CD14-positive monocyte (primary cell): ENCODE data around the gene FAM24A. TPM values are rescaled to one million over a fixed set of nuclear protein-coding genes. Genes with fewer than 3 reads are reported as not detected.
A peak's percentile ranks its signal among the peaks of the same experiment; 100 is the strongest.

Experiments
- DNase-seq, 3 donors: peaks; one replicate each; pipeline ENCODE4 v3.0.0-alpha.2; 2011 to 2022
- H2AFZ ChIP-seq: 2 replicates; pipeline ENCODE4 v1.6.0; 2012; ENCODE audit warnings: mild to moderate bottlenecking, low read depth, low read length, inconsistent platforms; ENCODE audit not compliant: insufficient read depth, poor library complexity, severe bottlenecking
- H3K27ac ChIP-seq, 2 donors: 1 replicate in 1 of 2; 2 replicates in 1 of 2; pipeline ENCODE4 v1.5.1; 2012 to 2013; ENCODE audit warnings: low read length in 2 of 2, control low read depth in 1 of 2, inconsistent platforms in 1 of 2, low read depth in 1 of 2, mild to moderate bottlenecking in 1 of 2
- H3K27me3 ChIP-seq, 2 donors: one replicate each; pipeline versions ENCODE4 v1.6.0 to v1.6.1; 2011 to 2013; ENCODE audit warnings: low read length in 2 of 2; ENCODE audit not compliant: control insufficient read depth in 2 of 2, insufficient read depth in 2 of 2
- H3K36me3 ChIP-seq, 2 donors: replicated peaks in 1 of 2; 1 replicate in 1 of 2; 2 replicates in 1 of 2; pipeline versions ENCODE4 v1.5.1 to v1.6.1; 2012 to 2013; ENCODE audit warnings: low read length in 2 of 2, control low read depth in 1 of 2, inconsistent platforms in 1 of 2, mild to moderate bottlenecking in 1 of 2; ENCODE audit not compliant: insufficient read depth in 2 of 2, control insufficient read depth in 1 of 2
- H3K4me1 ChIP-seq, 2 donors: 1 replicate in 1 of 2; 2 replicates in 1 of 2; pipeline versions ENCODE4 v1.5.1 to v1.6.1; 2012 to 2013; ENCODE audit warnings: low read length in 2 of 2, control low read depth in 1 of 2, inconsistent platforms in 1 of 2, mild to moderate bottlenecking in 1 of 2, moderate library complexity in 1 of 2; ENCODE audit not compliant: insufficient read depth in 2 of 2, control insufficient read depth in 1 of 2
- H3K4me2 ChIP-seq: replicated peaks from 2 replicates; pipeline ENCODE3; 2012; ENCODE audit warnings: low read length, moderate library complexity, mild to moderate bottlenecking; ENCODE audit not compliant: poor library complexity, severe bottlenecking; ENCODE audit errors: extremely low read depth
- H3K4me3 ChIP-seq, 3 experiments: fragments of 200-600 bp in 1 of 3; sonication (generic) in 1 of 3; replicated peaks in 1 of 3; 1 replicate in 2 of 3; 2 replicates in 1 of 3; pipeline ENCODE4 v1.5.1; 2011 to 2013; ENCODE audit warnings: low read length in 3 of 3, mild to moderate bottlenecking in 3 of 3, control low read depth in 2 of 3, low read depth in 2 of 3, inconsistent platforms in 1 of 3, moderate library complexity in 1 of 3
- H3K79me2 ChIP-seq: 2 replicates; pipeline ENCODE4 v1.6.0; 2012; ENCODE audit warnings: mild to moderate bottlenecking, control low read depth, inconsistent platforms, low read length, moderate library complexity; ENCODE audit not compliant: insufficient read depth
- H3K9ac ChIP-seq: 2 replicates; pipeline ENCODE4 v1.6.0; 2017; ENCODE audit warnings: low read length, mild to moderate bottlenecking; ENCODE audit not compliant: insufficient read depth, poor library complexity, severe bottlenecking
- H3K9me3 ChIP-seq, 2 donors: replicated peaks in 1 of 2; 1 replicate in 1 of 2; 2 replicates in 1 of 2; pipeline versions ENCODE4 v1.5.1 to v1.6.1; 2012 to 2013; ENCODE audit warnings: low read length in 2 of 2, control low read depth in 1 of 2; ENCODE audit not compliant: control insufficient read depth in 1 of 2, insufficient read depth in 1 of 2
- H4K20me1 ChIP-seq: 2 replicates; pipeline ENCODE4 v1.6.0; 2012; ENCODE audit warnings: mild to moderate bottlenecking, low read length, control low read depth, moderate library complexity; ENCODE audit not compliant: insufficient read depth
- H3K27ac Mint-ChIP-seq, 7 donors: one replicate each; pipeline ENCODE4 v1.8.0; 2020; ENCODE audit warnings: mild to moderate bottlenecking in 7 of 7, mixed read lengths in 7 of 7, moderate library complexity in 6 of 7, inconsistent platforms in 2 of 7
- H3K27me3 Mint-ChIP-seq, 3 donors: one replicate each; pipeline ENCODE4 v1.8.0; 2021 to 2022; ENCODE audit warnings: low read depth in 3 of 3, mild to moderate bottlenecking in 3 of 3, mixed read lengths in 3 of 3, moderate library complexity in 3 of 3, inconsistent platforms in 1 of 3
- H3K36me3 Mint-ChIP-seq, 2 donors: one replicate each; pipeline ENCODE4 v1.8.0; 2020; ENCODE audit warnings: mixed read lengths in 2 of 2, inconsistent platforms in 1 of 2, mild to moderate bottlenecking in 1 of 2
- H3K4me1 Mint-ChIP-seq: one replicate; pipeline ENCODE4 v1.8.0; 2020; ENCODE audit warnings: mild to moderate bottlenecking, mixed read lengths
- H3K4me3 Mint-ChIP-seq, 2 donors: one replicate each; pipeline ENCODE4 v1.8.0; 2020; ENCODE audit warnings: mild to moderate bottlenecking in 2 of 2, mixed read lengths in 2 of 2, moderate library complexity in 1 of 2
- H3K9me3 Mint-ChIP-seq, 7 donors: one replicate each; pipeline ENCODE4 v1.8.0; 2020 to 2022; ENCODE audit warnings: mixed read lengths in 7 of 7, mild to moderate bottlenecking in 6 of 7, moderate library complexity in 6 of 7, inconsistent platforms in 2 of 7
- WGBS: methylation state at CpG from one replicate; pipeline ENCODE4 v1.1.5; 2013; ENCODE audit warnings: missing lambda C conversion rate; ENCODE audit not compliant: insufficient coverage; 5-methylcytosine and 5-hydroxymethylcytosine counted together
- intact Hi-C, 2 donors: fragments of 100-400 bp; cut with micrococcal nuclease; formaldehyde crosslinking; loops; one replicate each; pipeline versions ENCODE4 v1.15.0 to v1.15.1; 2023
- polyA plus RNA-seq, 3 donors: library from polyadenylated mRNA; depleted of rRNA in 1 of 3; unstranded in 2 of 3; stranded (reverse) in 1 of 3; fragments of 300-500 nt in 2 of 3; fragments of >200 nt in 1 of 3; fragmentation: Illumina TruSeq in 2 of 3; gene quantifications; 1 replicate in 2 of 3; 2 replicates in 1 of 3; pipeline ENCODE4 v1.2.3, GENCODE V29; 2012 to 2021
- TF ChIP-seq, protein P1 (sequence below): fragments of 200-600 bp; IDR thresholded peaks from one replicate; pipeline ENCODE4 v1.8.0; 2022; ENCODE audit warnings: antibody characterized with exemption, mild to moderate bottlenecking

Gene FAM24A
- polyA plus RNA-seq, 3 donors: not detected

DNA sequence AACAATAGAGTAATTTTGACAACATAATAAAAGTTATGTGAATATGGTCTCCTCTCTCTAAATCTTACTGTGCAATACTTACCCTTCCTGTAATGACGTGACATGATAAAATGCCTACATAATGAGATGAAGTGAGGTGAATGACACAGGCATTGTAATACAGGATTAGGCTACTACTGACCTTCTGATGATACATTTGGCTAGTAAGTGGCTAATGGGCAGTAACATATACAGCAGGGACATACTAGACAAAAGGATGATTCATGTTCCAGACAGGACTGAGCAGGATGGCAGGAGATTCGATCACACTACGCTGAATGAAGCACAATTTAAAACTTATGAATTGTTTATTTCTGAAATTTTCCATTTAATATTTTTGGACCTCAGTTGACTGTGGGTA is 38.9 kb downstream of the FAM24A start:
- Histone ChIP-seq H3K9ac (no peak overlapping the region), H4K20me1 (no peaks in the 10 kb centered on the region), H3K4me1 (peaks cover 7 to 12% of the 10 kb centered on the region in 2 donors), H3K36me3 (peaks cover 27 to 45% of the 10 kb centered on the region in 2 donors), H3K27ac (no peak overlapping the region), H3K9me3 (no peaks in the 10 kb centered on the region), H3K4me2 (no peak overlapping the region), H2AFZ (no peak overlapping the region), H3K27me3 (no peaks in the 10 kb centered on the region), H3K4me3 (no peak overlapping the region), H3K79me2 (peaks cover 5% of the 10 kb centered on the region)
- H3K27me3 Mint-ChIP-seq: peaks cover 0 to 2% (median 0%) of the 10 kb centered on the region in 3 donors
- peaks cover 14% of the 10 kb centered on the region for H3K4me1 Mint-ChIP-seq
- intact Hi-C loops: no loop called here
- no peak overlapping the region for H3K4me3 Mint-ChIP-seq
- DNase-seq: no peak
- peaks cover 37 to 40% of the 10 kb centered on the region in 2 donors for H3K36me3 Mint-ChIP-seq
- H3K27ac Mint-ChIP-seq: no peak overlapping the region
- H3K9me3 Mint-ChIP-seq: peaks cover 0 to 2% (median 2%) of the 10 kb centered on the region in 7 donors
- WGBS: no CpG with 5 or more reads among the region's 3 CpGs
- TF ChIP-seq, protein P1, sequence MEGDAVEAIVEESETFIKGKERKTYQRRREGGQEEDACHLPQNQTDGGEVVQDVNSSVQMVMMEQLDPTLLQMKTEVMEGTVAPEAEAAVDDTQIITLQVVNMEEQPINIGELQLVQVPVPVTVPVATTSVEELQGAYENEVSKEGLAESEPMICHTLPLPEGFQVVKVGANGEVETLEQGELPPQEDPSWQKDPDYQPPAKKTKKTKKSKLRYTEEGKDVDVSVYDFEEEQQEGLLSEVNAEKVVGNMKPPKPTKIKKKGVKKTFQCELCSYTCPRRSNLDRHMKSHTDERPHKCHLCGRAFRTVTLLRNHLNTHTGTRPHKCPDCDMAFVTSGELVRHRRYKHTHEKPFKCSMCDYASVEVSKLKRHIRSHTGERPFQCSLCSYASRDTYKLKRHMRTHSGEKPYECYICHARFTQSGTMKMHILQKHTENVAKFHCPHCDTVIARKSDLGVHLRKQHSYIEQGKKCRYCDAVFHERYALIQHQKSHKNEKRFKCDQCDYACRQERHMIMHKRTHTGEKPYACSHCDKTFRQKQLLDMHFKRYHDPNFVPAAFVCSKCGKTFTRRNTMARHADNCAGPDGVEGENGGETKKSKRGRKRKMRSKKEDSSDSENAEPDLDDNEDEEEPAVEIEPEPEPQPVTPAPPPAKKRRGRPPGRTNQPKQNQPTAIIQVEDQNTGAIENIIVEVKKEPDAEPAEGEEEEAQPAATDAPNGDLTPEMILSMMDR: no peak

DNA sequence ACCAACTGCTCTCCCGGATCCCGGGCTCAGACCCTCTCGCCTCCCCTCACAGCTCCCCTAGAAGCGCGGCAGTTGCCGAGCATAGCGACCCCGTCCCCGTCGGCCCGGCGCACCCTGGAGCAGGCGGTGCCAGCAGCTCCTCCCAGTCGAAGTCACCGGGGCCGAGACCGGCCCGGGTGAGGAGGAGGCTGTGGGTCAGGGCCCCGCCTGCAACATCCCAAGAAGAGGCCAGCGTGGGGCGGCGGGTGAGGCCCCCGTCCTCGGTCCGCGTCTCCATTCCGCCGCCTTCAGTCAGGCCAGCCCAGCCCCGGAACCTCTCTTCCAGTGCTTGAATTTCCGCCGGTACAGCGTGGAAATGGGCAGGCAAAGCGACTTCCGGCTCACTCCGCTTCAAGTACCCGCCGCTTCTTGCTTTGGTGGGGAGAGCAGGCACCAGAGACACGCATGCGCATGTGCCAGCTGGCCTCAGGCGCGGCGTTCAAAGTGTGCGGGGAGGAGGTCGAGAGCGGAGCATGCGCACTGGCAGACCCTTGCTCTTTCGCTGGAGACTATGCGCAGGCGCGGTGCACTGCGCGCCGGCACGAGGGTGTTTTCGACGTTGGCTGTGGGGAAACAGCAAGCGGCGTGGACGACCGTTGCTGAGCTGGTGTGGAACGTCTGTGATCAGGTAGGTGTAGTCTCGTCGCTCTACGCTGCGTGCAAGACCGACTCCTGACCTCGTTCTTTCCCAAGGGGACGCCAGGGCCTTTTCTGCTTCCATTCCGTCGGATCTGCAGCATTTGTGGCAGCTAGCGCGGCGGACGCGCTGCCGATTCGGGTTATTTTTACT is 43.7 kb downstream of the FAM24A start, which contains the start of gene C10orf88:
Gene C10orf88 (minus strand): TSS at position 326 of the 829 bp plus-strand sequence. CDS start 49 bp downstream, at position 277.
- TF ChIP-seq, protein P1: no peak

More for the DNA sequence above, 43.7 kb downstream of the FAM24A start, which contains the start of gene C10orf88:
- peaks cover 2 to 16% of the 10 kb centered on the region in 2 donors for H3K27me3 ChIP-seq
- peak within 1 kb of the TSS; percentile 52 to 79 (median 69) for H3K4me3 ChIP-seq
- peak within 1 kb of the TSS; percentile 46 to 83 (median 64) for H3K27ac Mint-ChIP-seq
- peak within 1 kb of the TSS; percentile 76 for H3K4me2 ChIP-seq
- H3K36me3 Mint-ChIP-seq: peaks cover 12 to 13% of the 10 kb centered on the region in 2 donors
- H3K4me3 Mint-ChIP-seq: peak within 1 kb of the TSS; percentile 81 to 88
- peaks cover 9 to 17% (median 15%) of the 10 kb centered on the region in 3 donors for H3K27me3 Mint-ChIP-seq
- H3K36me3 ChIP-seq: peaks cover 4 to 10% of the 10 kb centered on the region in 2 donors
- intact Hi-C loops: loop anchor here (2.0 to 5.0 kb wide), 4 partner anchors 27 to 198 kb away; partner anchors contain the start of genes PSTK (in 2 of the 2), ACADSB (in 1 of the 2), BUB3 (in 1 of the 2) and IKZF5 (in 1 of the 2)
- H3K9me3 Mint-ChIP-seq: peaks cover 4 to 16% (median 10%) of the 10 kb centered on the region in 7 donors
- WGBS: 4% methylated on average over 70 of the region's 77 CpGs
- H4K20me1 ChIP-seq: no peaks in the 10 kb centered on the region
- peaks cover 18% of the 10 kb centered on the region for H3K4me1 Mint-ChIP-seq
- peaks cover 5% of the 10 kb centered on the region for H3K79me2 ChIP-seq
- peak within 1 kb of the TSS; percentile 73 for H3K9ac ChIP-seq
- H2AFZ ChIP-seq: peak within 1 kb of the TSS; percentile 98
- H3K4me1 ChIP-seq: peaks cover 12 to 15% of the 10 kb centered on the region in 2 donors
- peak; percentile 99 for DNase-seq
- peak within 1 kb of the TSS; percentile 46 to 75 for H3K27ac ChIP-seq
- peaks cover 6% of the 10 kb centered on the region in 2 donors for H3K9me3 ChIP-seq
